H9 (cell line): ENCODE results near the gene SEMA4D. TPM values are rescaled to one million over a fixed set of nuclear protein-coding genes. Genes with fewer than 3 reads are reported as not detected.
A peak's percentile ranks its signal among the peaks of the same experiment; 100 is the strongest.

ENCODE experiments used
- DNase-seq: peaks from one replicate; pipeline ENCODE4 v3.0.0-alpha.2; 2017
- H2AFZ ChIP-seq: one replicate; pipeline ENCODE4 v1.6.1; 2013; ENCODE audit warnings: mild to moderate bottlenecking, low read length, control low read depth, moderate library complexity
- H2AK5ac ChIP-seq: 2 replicates; pipeline ENCODE4 v1.6.1; 2013; ENCODE audit warnings: low read length, control low read depth, mixed read lengths; ENCODE audit not compliant: insufficient read length
- H2BK120ac ChIP-seq: one replicate; pipeline ENCODE4 v1.6.1; 2013; ENCODE audit warnings: low read depth, mild to moderate bottlenecking, low read length, control low read depth, inconsistent platforms; ENCODE audit not compliant: poor library complexity, severe bottlenecking
- H2BK12ac ChIP-seq: 2 replicates; pipeline ENCODE4 v1.6.1; 2013; ENCODE audit warnings: low read length, control low read depth, mixed read lengths, low read depth; ENCODE audit not compliant: insufficient read length
- H2BK15ac ChIP-seq: 2 replicates; pipeline ENCODE4 v1.6.1; 2013; ENCODE audit warnings: low read depth, low read length, control low read depth
- H2BK20ac ChIP-seq: one replicate; pipeline ENCODE4 v1.6.1; 2013; ENCODE audit warnings: low read depth, mild to moderate bottlenecking, low read length, control low read depth, inconsistent platforms; ENCODE audit not compliant: poor library complexity, severe bottlenecking
- H2BK5ac ChIP-seq: 2 replicates; pipeline ENCODE4 v1.6.1; 2013; ENCODE audit warnings: low read length, control low read depth, mixed read lengths; ENCODE audit not compliant: insufficient read length
- H3K14ac ChIP-seq: 2 replicates; pipeline ENCODE4 v1.6.1; 2013; ENCODE audit warnings: low read length, control low read depth; ENCODE audit not compliant: insufficient read depth
- H3K18ac ChIP-seq: 2 replicates; pipeline ENCODE4 v1.6.1; 2013; ENCODE audit warnings: low read depth, mild to moderate bottlenecking, mixed read lengths, low read length, control low read depth; ENCODE audit not compliant: insufficient read length
- H3K23ac ChIP-seq: 2 replicates; pipeline ENCODE4 v1.6.1; 2013; ENCODE audit warnings: low read length, control low read depth, mixed read lengths, low read depth; ENCODE audit not compliant: insufficient read length
- H3K23me2 ChIP-seq: 2 replicates; pipeline ENCODE4 v1.6.1; 2013; ENCODE audit warnings: low read depth, mild to moderate bottlenecking, mixed read lengths, low read length, control low read depth; ENCODE audit not compliant: insufficient read length, poor library complexity, severe bottlenecking
- H3K27ac ChIP-seq: 2 replicates; pipeline ENCODE4 v1.5.1; 2013; ENCODE audit warnings: low read length, control low read depth, mixed read lengths, low read depth; ENCODE audit not compliant: insufficient read length
- H3K27me3 ChIP-seq: 2 replicates; pipeline ENCODE4 v1.6.1; 2013; ENCODE audit warnings: low read length, control low read depth, inconsistent platforms; ENCODE audit not compliant: insufficient read depth
- H3K4ac ChIP-seq: 2 replicates; pipeline ENCODE4 v1.6.1; 2013; ENCODE audit warnings: low read depth, mild to moderate bottlenecking, control low read depth, inconsistent platforms, low read length, moderate library complexity
- H3K4me1 ChIP-seq: 2 replicates; pipeline ENCODE4 v1.6.1; 2013; ENCODE audit warnings: low read length, control low read depth, inconsistent platforms; ENCODE audit not compliant: insufficient read depth
- H3K4me2 ChIP-seq: 2 replicates; pipeline ENCODE4 v1.6.1; 2013; ENCODE audit warnings: low read length, control low read depth, mixed read lengths; ENCODE audit not compliant: insufficient read length, insufficient read depth
- H3K56ac ChIP-seq: 2 replicates; pipeline ENCODE4 v1.6.1; 2013; ENCODE audit warnings: low read depth, mild to moderate bottlenecking, mixed read lengths, low read length, control low read depth; ENCODE audit not compliant: insufficient read length
- H3K79me1 ChIP-seq: 2 replicates; pipeline ENCODE4 v1.6.1; 2013; ENCODE audit warnings: low read depth, mild to moderate bottlenecking, moderate library complexity, low read length, control low read depth, inconsistent platforms; ENCODE audit not compliant: insufficient read depth, poor library complexity, severe bottlenecking
- H3K79me2 ChIP-seq: 2 replicates; pipeline ENCODE4 v1.6.1; 2013; ENCODE audit warnings: low read length, control low read depth, inconsistent platforms; ENCODE audit not compliant: insufficient read depth
- H3K9ac ChIP-seq: 2 replicates; pipeline ENCODE4 v1.6.1; 2013; ENCODE audit warnings: low read length, control low read depth, mixed read lengths; ENCODE audit not compliant: insufficient read length; ENCODE audit errors: extremely low read depth
- H3K9me3 ChIP-seq: one replicate; pipeline ENCODE4 v1.6.1; 2013; ENCODE audit warnings: low read depth, low read length, inconsistent platforms; ENCODE audit not compliant: control insufficient read depth
- H3T11ph ChIP-seq: one replicate; pipeline ENCODE4 v1.6.1; 2013; ENCODE audit warnings: mild to moderate bottlenecking, low read length, control low read depth, inconsistent platforms
- H4K20me1 ChIP-seq: one replicate; pipeline ENCODE4 v1.6.1; 2013; ENCODE audit not compliant: control insufficient read depth, insufficient read length, insufficient read depth
- H4K5ac ChIP-seq: 2 replicates; pipeline ENCODE4 v1.6.1; 2013; ENCODE audit warnings: low read depth, mild to moderate bottlenecking, mixed read lengths, low read length, control low read depth; ENCODE audit not compliant: insufficient read length
- H4K8ac ChIP-seq: replicated peaks from 2 replicates; pipeline ENCODE4 v1.6.1; 2013; ENCODE audit warnings: low read length, control low read depth, mixed read lengths, low read depth; ENCODE audit not compliant: insufficient read length
- H4K91ac ChIP-seq: 2 replicates; pipeline ENCODE4 v1.6.1; 2013; ENCODE audit warnings: low read depth, mild to moderate bottlenecking, moderate library complexity, mixed read lengths, low read length, control low read depth; ENCODE audit not compliant: insufficient read length
- H3K27ac Mint-ChIP-seq, 3 experiments: 2 replicates in 2 of 3; 3 replicates in 1 of 3; pipeline ENCODE4 v1.8.0; 2020 to 2021; ENCODE audit warnings: mixed read lengths in 3 of 3, mild to moderate bottlenecking in 1 of 3, moderate library complexity in 1 of 3
- H3K27me3 Mint-ChIP-seq: 2 replicates; pipeline ENCODE4 v1.8.0; 2021; ENCODE audit warnings: low read depth, mild to moderate bottlenecking, moderate library complexity, mixed read lengths
- H3K36me3 Mint-ChIP-seq, 3 experiments: 2 replicates in 2 of 3; 3 replicates in 1 of 3; pipeline ENCODE4 v1.8.0; 2020 to 2021; ENCODE audit warnings: low read depth in 3 of 3, mixed read lengths in 3 of 3; ENCODE audit not compliant: insufficient read depth in 1 of 3
- H3K4me1 Mint-ChIP-seq, 2 experiments: 2 replicates each; pipeline ENCODE4 v1.8.0; 2020; ENCODE audit warnings: mixed read lengths in 2 of 2
- H3K4me3 Mint-ChIP-seq, 2 experiments: 2 replicates in 1 of 2; 3 replicates in 1 of 2; pipeline ENCODE4 v1.8.0; 2020 to 2021; ENCODE audit warnings: mild to moderate bottlenecking in 2 of 2, mixed read lengths in 2 of 2, moderate library complexity in 1 of 2
- H3K9me3 Mint-ChIP-seq, 2 experiments: 2 replicates in 1 of 2; 3 replicates in 1 of 2; pipeline ENCODE4 v1.8.0; 2020; ENCODE audit warnings: mild to moderate bottlenecking in 2 of 2, mixed read lengths in 2 of 2, moderate library complexity in 1 of 2
- CTCF ChIP-seq: fragments of 200-600 bp; sonication (generic); conservative IDR thresholded peaks from 3 replicates; pipeline ENCODE4 v1.8.0; 2021; ENCODE audit warnings: antibody characterized with exemption, mild to moderate bottlenecking
- WGBS: extraction: QIAGEN DNeasy Blood & Tissue Kit; methylation state at CpG from one replicate; pipeline ENCODE4 v1.1.7; 2013; ENCODE audit warnings: missing lambda C conversion rate, low lambda C conversion rate, mixed read lengths; ENCODE audit not compliant: insufficient read length; ENCODE audit errors: extremely low coverage; 5-methylcytosine and 5-hydroxymethylcytosine counted together
- total RNA-seq: library from RNA; stranded (reverse); gene quantifications from 2 replicates; pipeline ENCODE4 v1.2.1, GENCODE V29; 2021

Gene SEMA4D
- total RNA-seq, 1 experiment from 2014 or later = 47.2 TPM

- Histone ChIP-seq H2AK5ac (no peak overlapping the region), H2BK120ac (no peak overlapping the region), H4K8ac (no peak overlapping the region), H3K4me2 (no peak overlapping the region), H3K9me3 (no peaks in the 10 kb centered on the region), H3K4me1 (peaks cover 6% of the 10 kb centered on the region; the same call in 1 of the 2 replicates), H3K23me2 (no peaks in the 10 kb centered on the region), H3K14ac (no peak overlapping the region; the same call in 1 of the 2 replicates), H3K27me3 (no peaks in the 10 kb centered on the region), H3K9ac (no peak overlapping the region), H4K5ac (no peak overlapping the region), H3K23ac (no peak overlapping the region), H2BK20ac (no peak overlapping the region), H2AFZ (no peak overlapping the region), H3K79me2 (peaks cover 4% of the 10 kb centered on the region; the same call in 1 of the 2 replicates), H4K20me1 (peaks cover 4% of the 10 kb centered on the region), H3K18ac (no peak overlapping the region), H4K91ac (no peak overlapping the region), H2BK15ac (no peak overlapping the region), H3K27ac (no peak overlapping the region), H3T11ph (no peak overlapping the region), H2BK12ac (no peak overlapping the region), H2BK5ac (no peak overlapping the region), H3K4ac (no peak overlapping the region), H3K56ac (no peak overlapping the region), H3K79me1 (no peaks in the 10 kb centered on the region)
- H3K4me1 Mint-ChIP-seq = peaks cover 52 to 66% of the 10 kb centered on the region in 2 experiments
- H3K36me3 Mint-ChIP-seq = peaks cover 3 to 27% (median 4%) of the 10 kb centered on the region in 3 experiments; a peak in 6 of 7 replicates
- peak overlapping the region in 2 of 3 experiments; percentile 9 to 80; a peak in 3 of 7 replicates for H3K27ac Mint-ChIP-seq
- no peaks in the 10 kb centered on the region for H3K27me3 Mint-ChIP-seq
- TF ChIP-seq CTCF = no peak
- H3K9me3 Mint-ChIP-seq = 0 out of 5 replicates have a peak, but pooled peaks cover 0 to 2% of the 10 kb centered on the region in 2 experiments
- WGBS = no CpG with 5 or more reads among the region's 10 CpGs
- DNase-seq = no peak
- H3K4me3 Mint-ChIP-seq = no peak overlapping the region
These were observed 37.4 kb downstream of the SEMA4D start for GRCh38 chr9:89460551-89460950.
